PC-3 (cell line): ENCODE results near the gene CDX2. TPM values are rescaled to one million over a fixed set of nuclear protein-coding genes. Genes with fewer than 3 reads are reported as not detected.
"Not testable (repeated sequence)": the region's sequence is repeated elsewhere in the genome, so short reads cannot be mapped to it uniquely, and the experiment has no call there.

Experiments used
- ATAC-seq: fragments of 200-7000 bp; cut with Tn5 transposase; 2 replicates; pipeline ENCODE4 v1.9.1; 2020; ENCODE audit warnings: mild to moderate bottlenecking, moderate library complexity
- BruUV-seq: library from RNA; stranded (reverse); fragments of 400-500 nt; replicated peaks from 2 replicates; lab custom pipeline; 2021; lab: Mats Ljungman, UMichigan
- CTCF ChIA-PET: fragments of 300-600 bp; sonication (Branson Sonifier 250); formaldehyde crosslinking; loops from one replicate; lab custom pipeline; 2022; ENCODE audit warnings: antibody characterized with exemption; lab: Charles Lee
- POLR2A ChIA-PET: fragments of 300-600 bp; sonication (Branson Sonifier 250); formaldehyde crosslinking; loops from one replicate; lab custom pipeline; 2022; ENCODE audit warnings: antibody characterized with exemption; ENCODE audit not compliant: unreplicated experiment; lab: Charles Lee
- DNase-seq: peaks from one replicate; pipeline ENCODE4 v3.0.0-alpha.2; 2015
- H2AFZ ChIP-seq: fragments of 300-600 bp; sonication (generic); 2 replicates; pipeline ENCODE4 v1.6.0; 2016; ENCODE audit warnings: antibody characterized with exemption, low read length
- H3F3A ChIP-seq: fragments of 300-600 bp; sonication (generic); one replicate; pipeline ENCODE4 v1.6.0; 2017; ENCODE audit warnings: antibody characterized with exemption, low read length, control low read depth, mild to moderate bottlenecking; ENCODE audit not compliant: unreplicated experiment
- H3K27ac ChIP-seq: fragments of 300-600 bp; sonication (generic); 2 replicates; pipeline ENCODE4 v1.5.1; 2016; ENCODE audit warnings: mild to moderate bottlenecking, low read length
- H3K27me3 ChIP-seq: fragments of 300-600 bp; sonication (generic); 2 replicates; pipeline ENCODE4 v1.6.1; 2016; ENCODE audit warnings: low read length, mixed read lengths
- H3K36me3 ChIP-seq: fragments of 300-600 bp; sonication (generic); 2 replicates; pipeline ENCODE4 v1.6.1; 2016; ENCODE audit warnings: low read depth, mixed run types, low read length, mixed read lengths
- H3K4me1 ChIP-seq: fragments of 300-600 bp; sonication (generic); 2 replicates; pipeline ENCODE4 v1.5.1; 2016; ENCODE audit warnings: low read length; ENCODE audit not compliant: insufficient read depth
- H3K4me2 ChIP-seq: fragments of 300-600 bp; sonication (generic); 2 replicates; pipeline ENCODE4 v1.6.0; 2016; ENCODE audit warnings: low read length
- H3K4me3 ChIP-seq: fragments of 300-600 bp; sonication (generic); 2 replicates; pipeline ENCODE4 v1.5.1; 2016; ENCODE audit warnings: mild to moderate bottlenecking, low read length, mixed read lengths
- H3K79me2 ChIP-seq: fragments of 300-600 bp; sonication (generic); 2 replicates; pipeline ENCODE4 v1.6.1; 2017; ENCODE audit warnings: low read length, mixed read lengths
- H3K9ac ChIP-seq: fragments of 300-600 bp; sonication (generic); 2 replicates; pipeline ENCODE4 v1.6.0; 2016; ENCODE audit warnings: mild to moderate bottlenecking, low read length
- H3K9me2 ChIP-seq: fragments of 300-600 bp; sonication (generic); replicated peaks from 2 replicates; pipeline ENCODE4 v1.6.1; 2016; ENCODE audit warnings: mixed run types, low read length, mixed read lengths
- H3K9me3 ChIP-seq: fragments of 300-600 bp; sonication (generic); 2 replicates; pipeline ENCODE4 v1.6.1; 2016; ENCODE audit warnings: low read length, mixed read lengths
- H4K20me1 ChIP-seq: fragments of 300-600 bp; sonication (generic); 2 replicates; pipeline ENCODE4 v1.6.1; 2016; ENCODE audit warnings: low read length, mixed read lengths
- EZH2 ChIP-seq: fragments of 300-600 bp; sonication (generic); IDR thresholded peaks from one replicate; pipeline ENCODE4 v1.6.1; 2017; ENCODE audit warnings: antibody characterized with exemption, mild to moderate bottlenecking, low read length; ENCODE audit not compliant: unreplicated experiment
- EZH2phosphoT487 ChIP-seq: fragments of 300-600 bp; sonication (generic); IDR thresholded peaks from 2 replicates; pipeline ENCODE4 v1.6.1; 2018; ENCODE audit warnings: mild to moderate bottlenecking, antibody characterized with exemption, low read length, borderline replicate concordance
- intact Hi-C: fragments of 100-400 bp; cut with micrococcal nuclease; formaldehyde crosslinking; loops from 2 replicates; pipeline ENCODE4 v1.9.0; 2023
- total RNA-seq: library from RNA; depleted of rRNA; stranded (reverse); fragments of >200 nt; gene quantifications from 2 replicates; pipeline ENCODE4 v1.2.3, GENCODE V29; 2014
- TF ChIP-seq, protein P1 (sequence below): fragments of 300-600 bp; sonication (generic); conservative IDR thresholded peaks from 2 replicates; pipeline ENCODE4 v1.5.1; 2017; ENCODE audit warnings: antibody characterized with exemption, low read depth, mild to moderate bottlenecking, low read length

CDX2 gene
- total RNA-seq, 1 experiment from 2014 or later = 0.62 TPM

DNA sequence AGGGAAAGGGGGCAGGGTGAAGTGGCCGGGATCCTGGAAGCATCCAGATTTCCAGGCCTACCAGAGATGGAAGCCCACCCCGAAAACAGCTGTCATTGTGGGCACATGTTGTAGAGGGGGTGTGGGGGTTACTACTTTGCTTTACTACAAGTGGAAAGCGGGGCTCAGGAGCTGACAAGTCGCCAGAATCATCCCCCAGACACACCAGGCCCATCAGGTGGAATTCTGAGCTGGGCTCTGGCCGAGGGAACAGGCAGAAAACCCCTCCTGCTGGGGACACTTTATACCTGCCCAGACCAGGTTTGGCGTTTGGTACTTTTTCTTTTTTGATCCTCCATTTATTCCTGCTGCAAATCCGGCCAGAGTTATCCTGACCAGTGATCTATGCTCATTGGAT, 3.8 kb downstream of the CDX2 start:
- POLR2A ChIA-PET = no interaction called here
- CTCF ChIA-PET = no interaction called here
- ATAC-seq = no peak
- intact Hi-C loops = no loop called here
- H3K4me3 ChIP-seq = no peak overlapping the region
- no peaks in the 10 kb centered on the region for H3K36me3 ChIP-seq
- no peak overlapping the region for H3K27ac ChIP-seq
- H4K20me1 ChIP-seq = no peaks in the 10 kb centered on the region
- H3K9ac ChIP-seq = no peak overlapping the region
- no peaks in the 10 kb centered on the region for H3F3A ChIP-seq
- BruUV-seq = no TSS peak
- H3K4me2 ChIP-seq = no peak overlapping the region
- peaks cover 62% of the 10 kb centered on the region for H3K27me3 ChIP-seq
- H3K9me3 ChIP-seq = no peaks in the 10 kb centered on the region
- H2AFZ ChIP-seq = no peak overlapping the region
- no peak for TF ChIP-seq EZH2phosphoT487
- TF ChIP-seq, protein P1, sequence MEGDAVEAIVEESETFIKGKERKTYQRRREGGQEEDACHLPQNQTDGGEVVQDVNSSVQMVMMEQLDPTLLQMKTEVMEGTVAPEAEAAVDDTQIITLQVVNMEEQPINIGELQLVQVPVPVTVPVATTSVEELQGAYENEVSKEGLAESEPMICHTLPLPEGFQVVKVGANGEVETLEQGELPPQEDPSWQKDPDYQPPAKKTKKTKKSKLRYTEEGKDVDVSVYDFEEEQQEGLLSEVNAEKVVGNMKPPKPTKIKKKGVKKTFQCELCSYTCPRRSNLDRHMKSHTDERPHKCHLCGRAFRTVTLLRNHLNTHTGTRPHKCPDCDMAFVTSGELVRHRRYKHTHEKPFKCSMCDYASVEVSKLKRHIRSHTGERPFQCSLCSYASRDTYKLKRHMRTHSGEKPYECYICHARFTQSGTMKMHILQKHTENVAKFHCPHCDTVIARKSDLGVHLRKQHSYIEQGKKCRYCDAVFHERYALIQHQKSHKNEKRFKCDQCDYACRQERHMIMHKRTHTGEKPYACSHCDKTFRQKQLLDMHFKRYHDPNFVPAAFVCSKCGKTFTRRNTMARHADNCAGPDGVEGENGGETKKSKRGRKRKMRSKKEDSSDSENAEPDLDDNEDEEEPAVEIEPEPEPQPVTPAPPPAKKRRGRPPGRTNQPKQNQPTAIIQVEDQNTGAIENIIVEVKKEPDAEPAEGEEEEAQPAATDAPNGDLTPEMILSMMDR = no peak
- TF ChIP-seq EZH2 = no peak
- no peak for DNase-seq
- H3K9me2 ChIP-seq = no peaks in the 10 kb centered on the region
- peaks cover 9% of the 10 kb centered on the region; the same call in 1 of the 2 replicates for H3K4me1 ChIP-seq
- H3K79me2 ChIP-seq = no peaks in the 10 kb centered on the region

DNA sequence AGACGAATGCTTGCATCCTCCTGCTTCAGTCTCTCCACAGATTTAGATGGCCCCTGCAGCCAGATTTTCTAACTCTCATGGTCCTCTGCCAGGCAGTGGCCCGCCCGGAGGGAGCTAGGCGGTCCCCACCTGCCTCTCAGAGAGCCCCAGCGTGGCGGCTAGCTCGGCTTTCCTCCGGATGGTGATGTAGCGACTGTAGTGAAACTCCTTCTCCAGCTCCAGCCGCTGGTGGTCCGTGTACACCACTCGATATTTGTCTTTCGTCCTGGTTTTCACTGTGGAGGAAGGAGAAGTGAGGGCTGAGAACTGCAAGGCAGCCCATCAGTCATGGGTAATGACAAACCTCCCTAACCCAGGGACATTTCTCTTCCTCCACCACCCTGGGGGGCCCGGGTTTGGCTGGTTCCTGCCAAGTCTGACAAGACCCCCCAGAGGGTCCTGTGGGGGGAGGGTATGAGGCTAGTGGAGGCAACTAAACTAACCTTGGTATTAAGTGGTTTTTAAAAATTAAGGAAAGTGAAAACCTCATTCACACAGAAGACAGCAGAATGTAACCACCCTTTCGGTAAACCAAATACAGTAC, 4.3 kb downstream of the CDX2 start:
- H3K4me3 ChIP-seq = no peak overlapping the region

DNA sequence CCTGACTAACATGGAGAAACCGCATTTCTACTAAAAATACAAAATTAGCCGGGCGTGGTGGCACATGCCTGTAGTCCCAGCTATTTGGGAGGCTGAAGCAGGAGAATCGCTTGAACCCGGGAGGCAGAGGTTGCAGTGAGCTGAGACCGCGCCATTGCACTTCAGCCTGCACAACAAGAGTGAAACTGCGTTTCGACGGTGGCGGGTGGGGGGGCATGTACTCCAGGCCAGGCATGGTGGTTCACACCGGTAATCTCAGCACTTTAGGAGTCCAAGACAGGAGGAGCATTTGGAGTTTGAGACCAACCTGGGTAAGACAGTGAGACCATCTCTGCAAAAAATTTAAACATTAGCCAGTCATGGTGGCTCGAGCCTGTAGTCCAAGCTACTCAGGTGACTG, 4.9 kb downstream of the CDX2 start:
- intact Hi-C loops, H3K9me2 ChIP-seq, ATAC-seq, BruUV-seq, H3K4me2 ChIP-seq, POLR2A ChIA-PET, H3F3A ChIP-seq, H3K9me3 ChIP-seq, H3K9ac ChIP-seq, H3K36me3 ChIP-seq, H3K79me2 ChIP-seq, H3K27ac ChIP-seq, DNase-seq, H2AFZ ChIP-seq, H4K20me1 ChIP-seq, H3K4me3 ChIP-seq: not testable (repeated sequence)
- CTCF ChIA-PET = interaction anchor here (0.6 kb wide), 1 partner anchor 138 kb away, joined by 3 read pairs; no protein-coding TSS in a partner anchor
- peaks cover 57% of the 10 kb centered on the region for H3K27me3 ChIP-seq
- H3K4me1 ChIP-seq = peaks cover 16% of the 10 kb centered on the region; the same call in 1 of the 2 replicates

More for the DNA sequence above, 4.3 kb downstream of the CDX2 start:
- no TSS peak for BruUV-seq
- no peaks in the 10 kb centered on the region for H3K9me2 ChIP-seq
- no peaks in the 10 kb centered on the region for H3K36me3 ChIP-seq
- H3K9ac ChIP-seq = no peak overlapping the region
- H3K9me3 ChIP-seq = no peaks in the 10 kb centered on the region
- TF ChIP-seq EZH2phosphoT487 (no peak), EZH2 (no peak)
- TF ChIP-seq, protein P1 = no peak
- no peaks in the 10 kb centered on the region for H4K20me1 ChIP-seq
- H3K27me3 ChIP-seq = peaks cover 62% of the 10 kb centered on the region
- POLR2A ChIA-PET = no interaction called here
- H3F3A ChIP-seq = no peaks in the 10 kb centered on the region
- DNase-seq (no peak), ATAC-seq (no peak)
- peaks cover 15% of the 10 kb centered on the region; the same call in 1 of the 2 replicates for H3K4me1 ChIP-seq
- intact Hi-C loops = no loop called here
- CTCF ChIA-PET = interaction anchor here (0.6 kb wide), 1 partner anchor 139 kb away, joined by 3 read pairs; no protein-coding TSS in a partner anchor
- no peaks in the 10 kb centered on the region for H3K79me2 ChIP-seq
- H3K4me2 ChIP-seq = no peak overlapping the region
- H2AFZ ChIP-seq = no peak overlapping the region
- H3K27ac ChIP-seq = no peak overlapping the region
